ENCODE measurements around the gene SLC22A17.
A peak's percentile ranks its signal among the peaks of the same experiment; 100 is the strongest.
"Not testable (repeated sequence)": the region's sequence is repeated elsewhere in the genome, so short reads cannot be mapped to it uniquely, and the experiment has no call there.

Gene SLC22A17

GRCh38 chr14:23339506-23340268, 13.0 kb downstream of the SLC22A17 start:
- no peak for DNase-seq (ENCODE audit: low read depth in 2 of 2)

- no peak for DNase-seq (ENCODE audit: low read depth in 2 of 2)
Observed at GRCh38 chr14:23335623-23336022, 17.1 kb downstream of the SLC22A17 start.

- DNase-seq (ENCODE audit: low read depth in 2 of 2): peak; percentile 48 to 52
Observed at GRCh38 chr14:23327947-23328744, 24.5 kb downstream of the SLC22A17 start.

GRCh38 chr14:23326491-23327332, 26.0 kb downstream of the SLC22A17 start:
- DNase-seq (ENCODE audit: low read depth in 2 of 2): no peak

- not testable (repeated sequence) for DNase-seq (ENCODE audit: low read depth in 2 of 2)
Observed at GRCh38 chr14:23325746-23326145, 26.9 kb downstream of the SLC22A17 start.

GRCh38 chr14:23324993-23325392, 27.7 kb downstream of the SLC22A17 start:
- DNase-seq (ENCODE audit: low read depth in 2 of 2): no peak

GRCh38 chr14:23324455-23324846, 28.2 kb downstream of the SLC22A17 start:
- no peak for DNase-seq (ENCODE audit: low read depth in 2 of 2)

- DNase-seq (ENCODE audit: low read depth in 2 of 2): no peak
Observed at GRCh38 chr14:23323838-23324454, 28.7 kb downstream of the SLC22A17 start.

- DNase-seq (ENCODE audit: low read depth in 2 of 2): no peak
Observed at GRCh38 chr14:23322568-23323517, 29.8 kb downstream of the SLC22A17 start.

- DNase-seq (ENCODE audit: low read depth in 2 of 2): peak; percentile 31 to 35
Observed at GRCh38 chr14:23321572-23322547, 30.8 kb downstream of the SLC22A17 start.

- peak; percentile 90 to 91 for DNase-seq (ENCODE audit: low read depth in 2 of 2)
Observed at GRCh38 chr14:23320584-23321571, 31.8 kb downstream of the SLC22A17 start, which contains the start of gene PABPN1. TSS of gene PABPN1 (plus strand) at chr14:23321457. CDS start at chr14:23321470, 13 bp downstream.

- no peak for DNase-seq (ENCODE audit: low read depth in 2 of 2)
Observed at GRCh38 chr14:23319746-23320583, 32.7 kb downstream of the SLC22A17 start.

GRCh38 chr14:23316300-23316699, 36.4 kb downstream of the SLC22A17 start:
- no peak for DNase-seq (ENCODE audit: low read depth in 2 of 2)

GRCh38 chr14:23310546-23310945, 42.1 kb downstream of the SLC22A17 start:
- no peak for DNase-seq (ENCODE audit: low read depth in 2 of 2)

GRCh38 chr14:23308721-23309445, 43.8 kb downstream of the SLC22A17 start:
- DNase-seq (ENCODE audit: low read depth in 2 of 2): no peak

Data from activated CD4-positive, alpha-beta T cell treated with anti-CD3 and anti-CD28 coated beads for 24 hours (primary cell).